ENCODE data around the gene CES2.

CES2 gene

GRCh38 chr16:66902648-66903543, 32.4 kb upstream of the CES2 start:
- no peak for DNase-seq (ENCODE audit: low read depth, low spot score)

- DNase-seq (ENCODE audit: low read depth, low spot score), result no peak
These were observed 31.5 kb upstream of the CES2 start for GRCh38 chr16:66903544-66904427.

GRCh38 chr16:66904428-66904845, 30.9 kb upstream of the CES2 start:
- no peak for DNase-seq (ENCODE audit: low read depth, low spot score)

GRCh38 chr16:66904846-66905632, 30.3 kb upstream of the CES2 start:
- no peak for DNase-seq (ENCODE audit: low read depth, low spot score)

- DNase-seq (ENCODE audit: low read depth, low spot score), result no peak
These were observed 29.4 kb upstream of the CES2 start for GRCh38 chr16:66905633-66906539.

- DNase-seq (ENCODE audit: low read depth, low spot score), result no peak
These were observed 28.1 kb upstream of the CES2 start for GRCh38 chr16:66906916-66907836.

GRCh38 chr16:66908116-66908515, 27.2 kb upstream of the CES2 start:
- DNase-seq (ENCODE audit: low read depth, low spot score), result no peak

GRCh38 chr16:66908762-66909559, 26.4 kb upstream of the CES2 start:
- DNase-seq (ENCODE audit: low read depth, low spot score), result no peak

GRCh38 chr16:66910175-66910940, 25.0 kb upstream of the CES2 start:
- DNase-seq (ENCODE audit: low read depth, low spot score), result no peak

- no peak for DNase-seq (ENCODE audit: low read depth, low spot score)
These were observed 24.2 kb upstream of the CES2 start for GRCh38 chr16:66911112-66911511.

GRCh38 chr16:66911801-66912200, 23.5 kb upstream of the CES2 start:
- no peak for DNase-seq (ENCODE audit: low read depth, low spot score)

- DNase-seq (ENCODE audit: low read depth, low spot score), result peak; percentile 42
These were observed 22.2 kb upstream of the CES2 start for GRCh38 chr16:66913081-66913480.

- DNase-seq (ENCODE audit: low read depth, low spot score), result no peak
These were observed 21.6 kb upstream of the CES2 start for GRCh38 chr16:66913711-66914110.

- no peak for DNase-seq (ENCODE audit: low read depth, low spot score)
These were observed 20.8 kb upstream of the CES2 start for GRCh38 chr16:66914541-66914940.

- no peak for DNase-seq (ENCODE audit: low read depth, low spot score)
These were observed 20.3 kb upstream of the CES2 start for GRCh38 chr16:66915041-66915440.

GRCh38 chr16:66916518-66916917, 18.8 kb upstream of the CES2 start:
- no peak for DNase-seq (ENCODE audit: low read depth, low spot score)

GRCh38 chr16:66917741-66918140, 17.6 kb upstream of the CES2 start:
- DNase-seq (ENCODE audit: low read depth, low spot score), result no peak

GRCh38 chr16:66918355-66918754, 17.0 kb upstream of the CES2 start:
- DNase-seq (ENCODE audit: low read depth, low spot score), result no peak

Measured in ELF-1 (cell line).